Dedifferentiated amniotic fluid mesenchymal stem cell (primary cell): Measurements from ENCODE around the gene PHF20.
A peak's percentile ranks its signal among the peaks of the same experiment; 100 is the strongest.
"Not testable (repeated sequence)": the region's sequence is repeated elsewhere in the genome, so short reads cannot be mapped to it uniquely, and the experiment has no call there.

Experiments
- DNase-seq: peaks from one replicate; pipeline ENCODE4 v3.0.0-alpha.2; 2016; ENCODE audit errors: extremely low spot score

Gene PHF20

DNA sequence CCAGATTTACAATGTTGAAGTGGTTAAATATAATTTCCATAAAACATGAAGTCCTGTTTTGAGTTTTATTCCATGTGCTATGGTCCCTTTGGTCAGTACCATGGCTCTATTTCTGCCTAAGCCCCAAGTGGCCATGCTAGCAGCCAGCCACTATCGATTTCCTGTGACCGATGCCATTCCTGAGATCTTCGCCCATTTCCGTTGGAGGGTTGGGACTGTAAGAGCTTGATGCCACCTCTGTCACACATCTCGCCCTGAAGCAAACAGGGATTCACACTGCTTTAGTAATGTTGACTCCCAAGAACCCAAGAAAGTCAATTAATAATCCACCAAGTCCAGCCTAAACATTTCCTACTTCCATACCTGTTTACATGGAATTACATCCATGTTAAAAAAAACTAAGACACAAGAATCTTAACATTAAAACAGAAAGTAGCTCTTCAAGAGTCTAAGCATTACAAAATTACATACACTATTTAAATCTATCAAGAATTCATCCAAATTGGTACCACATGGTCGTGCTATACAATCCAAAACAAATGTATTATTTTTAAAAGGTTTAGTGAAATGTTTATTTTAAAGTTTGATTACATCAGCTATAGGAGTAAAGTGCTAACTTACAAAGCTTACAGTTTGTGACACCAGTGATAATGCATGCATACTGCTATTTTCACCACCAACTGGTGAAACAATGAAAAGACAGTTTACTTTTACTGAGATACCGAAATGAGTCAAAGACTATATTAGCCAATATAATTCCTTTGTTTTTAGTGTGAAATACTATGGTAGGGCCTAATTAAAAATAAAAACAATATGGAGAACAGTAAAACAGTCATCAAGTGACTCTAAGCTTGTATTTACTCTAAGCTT is 32.3 kb upstream of the PHF20 start:
- peak; percentile 52 for DNase-seq

DNA sequence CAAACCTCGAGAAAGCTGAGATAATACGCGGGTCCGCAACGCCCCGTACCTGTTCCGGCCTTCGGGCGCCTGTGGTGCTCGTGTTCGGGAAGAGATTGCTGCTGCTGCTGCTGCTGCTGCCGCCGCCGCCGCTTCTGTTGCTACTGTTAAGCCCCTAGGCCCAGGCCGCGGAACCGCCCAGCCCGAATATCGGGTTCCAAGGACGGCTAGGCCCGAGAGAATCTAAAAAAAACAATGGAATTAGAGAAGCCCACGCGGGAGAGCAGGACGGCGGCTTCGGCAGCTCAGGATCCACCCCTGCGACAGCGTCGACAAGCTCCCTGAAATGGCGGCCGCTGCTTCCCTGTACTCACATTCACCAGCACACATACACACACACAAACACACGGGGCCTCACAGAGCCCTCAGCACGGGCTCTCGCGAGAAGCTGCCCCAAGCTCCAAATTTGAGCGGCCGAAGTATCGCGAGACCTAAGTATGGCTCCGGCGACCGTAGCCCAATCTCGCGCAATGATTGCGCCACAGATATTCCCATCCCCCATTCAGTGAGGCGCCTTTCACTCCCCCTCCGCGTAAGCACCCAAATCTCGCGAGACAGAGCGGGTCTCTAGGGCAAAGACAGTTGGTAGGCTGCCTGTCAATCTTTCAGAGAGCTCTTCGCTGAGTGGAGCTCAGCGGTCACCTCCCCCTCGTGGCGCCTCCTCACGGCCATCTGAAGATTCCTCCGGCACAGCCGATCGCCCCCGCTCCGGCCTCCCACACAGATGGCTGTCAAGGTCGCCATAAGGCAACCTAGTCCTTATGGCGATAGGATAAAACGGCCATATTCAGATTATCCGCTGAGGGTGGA is 29.7 kb upstream of the PHF20 start, which contains the start of gene RBM39:
Gene RBM39, minus strand, starts transcription at position 369 of the 849 bp plus-strand sequence. CDS start 1,386 bp downstream, outside the sequence.
- DNase-seq: peak; percentile 100

DNA sequence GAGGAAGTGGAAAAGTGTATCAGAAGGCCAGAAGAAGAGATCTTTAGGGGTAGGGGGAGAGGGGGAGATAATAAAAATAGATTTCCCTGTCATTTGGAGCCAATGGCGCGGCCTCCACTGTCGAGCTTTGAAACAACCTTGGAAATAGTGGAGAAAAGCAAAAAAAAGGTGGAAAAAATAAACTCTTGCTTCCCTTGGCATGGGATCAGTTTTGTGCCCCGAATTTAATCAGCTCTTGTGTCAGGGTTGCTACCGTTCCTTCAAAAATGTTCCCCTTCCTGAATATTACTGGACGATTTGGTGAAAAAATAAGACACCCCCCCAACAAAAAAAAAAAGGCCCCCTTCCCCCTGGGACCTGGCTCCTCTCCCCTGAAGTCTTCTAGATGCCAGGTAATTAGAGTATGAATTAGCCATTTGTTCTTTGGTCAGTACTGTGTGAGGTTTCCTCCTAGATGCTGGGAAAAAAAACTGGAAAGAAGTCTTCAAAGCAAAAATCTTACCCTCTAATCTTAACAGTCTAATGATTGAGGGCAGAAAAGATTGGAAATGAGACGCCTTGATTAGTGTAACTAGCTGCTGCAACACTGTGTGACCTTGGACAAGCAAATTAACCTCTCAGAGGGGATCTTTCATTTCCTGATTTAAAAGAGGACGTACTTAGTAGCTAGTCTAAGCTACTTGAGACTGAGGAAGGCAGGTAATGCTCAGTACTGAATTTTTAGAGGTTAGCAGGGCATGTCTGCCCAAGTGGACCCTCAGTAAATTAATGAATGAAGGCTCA is 28.9 kb upstream of the PHF20 start:
- no peak for DNase-seq

DNA sequence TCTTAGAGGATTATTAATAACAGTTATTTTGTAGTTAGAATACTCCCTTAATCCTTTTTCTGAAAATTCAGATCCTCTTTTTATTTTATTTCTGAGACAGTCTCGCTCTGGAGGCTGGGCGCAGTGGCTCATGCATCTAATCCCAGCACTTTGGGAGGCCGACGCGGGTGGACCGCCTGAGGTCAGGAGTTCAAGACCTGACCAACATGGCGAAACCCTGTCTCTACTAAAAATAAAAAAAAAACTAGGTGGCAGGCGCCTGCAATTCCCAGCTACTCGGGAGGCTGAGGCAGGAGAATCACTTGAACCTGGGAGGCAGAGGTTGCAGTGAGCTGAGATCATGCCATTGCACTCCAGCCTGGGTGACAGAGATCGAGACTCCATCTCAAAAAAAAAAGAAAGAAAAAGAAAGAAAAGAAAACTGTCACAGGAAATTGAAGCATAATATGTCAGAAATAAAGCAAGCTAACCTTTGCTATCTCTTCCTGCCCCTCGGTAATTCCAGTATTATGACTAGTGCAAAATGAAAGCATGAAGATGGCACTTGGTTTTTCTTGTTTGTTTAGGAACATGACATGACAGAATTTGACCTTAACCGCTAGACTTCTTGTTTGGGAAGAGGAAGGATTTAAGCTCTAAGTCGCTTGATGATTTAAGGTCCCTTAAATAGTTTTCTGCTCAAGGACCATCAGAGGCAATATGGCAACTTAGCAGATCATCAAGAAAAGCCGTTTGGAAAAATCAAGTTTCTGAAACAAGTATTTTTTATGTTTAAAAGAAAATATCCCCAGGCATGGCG is 27.9 kb upstream of the PHF20 start:
- DNase-seq: no peak

DNA sequence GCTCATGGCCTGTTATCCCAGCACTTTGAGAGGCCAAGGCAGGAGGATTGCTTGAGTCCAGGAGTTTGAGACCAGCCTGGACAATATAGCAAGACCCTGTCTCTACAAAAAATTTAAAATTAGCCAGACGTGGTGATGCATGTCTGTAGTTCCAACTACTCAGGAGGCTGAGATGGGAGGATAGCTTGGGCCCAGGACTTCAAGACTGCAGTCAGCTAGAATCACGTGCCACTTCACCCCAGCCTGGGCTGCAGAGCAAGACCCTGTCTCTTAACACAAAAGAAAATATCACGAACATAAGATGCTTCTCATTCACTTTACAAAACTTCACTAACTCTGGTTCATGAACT is 27.3 kb upstream of the PHF20 start:
- DNase-seq: not testable (repeated sequence)

DNA sequence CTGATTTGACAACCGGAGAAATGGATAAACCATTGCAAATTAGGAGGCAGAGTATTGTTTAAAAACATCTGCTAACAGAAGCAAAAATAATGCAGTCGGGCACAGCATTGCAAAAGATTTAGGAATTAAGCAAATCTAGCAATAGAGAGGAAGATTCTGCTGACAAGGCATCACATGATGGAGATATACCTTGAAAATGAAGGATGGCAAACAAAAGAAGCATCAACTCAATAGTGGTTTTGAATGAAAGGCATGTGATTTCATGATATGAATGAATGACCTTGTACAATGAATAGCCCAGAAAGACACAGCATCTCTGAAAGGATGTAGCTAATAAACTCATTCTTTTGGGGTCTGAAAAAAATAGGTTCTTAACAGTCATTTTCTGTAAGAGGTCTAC is 21.2 kb upstream of the PHF20 start:
- DNase-seq: no peak

DNA sequence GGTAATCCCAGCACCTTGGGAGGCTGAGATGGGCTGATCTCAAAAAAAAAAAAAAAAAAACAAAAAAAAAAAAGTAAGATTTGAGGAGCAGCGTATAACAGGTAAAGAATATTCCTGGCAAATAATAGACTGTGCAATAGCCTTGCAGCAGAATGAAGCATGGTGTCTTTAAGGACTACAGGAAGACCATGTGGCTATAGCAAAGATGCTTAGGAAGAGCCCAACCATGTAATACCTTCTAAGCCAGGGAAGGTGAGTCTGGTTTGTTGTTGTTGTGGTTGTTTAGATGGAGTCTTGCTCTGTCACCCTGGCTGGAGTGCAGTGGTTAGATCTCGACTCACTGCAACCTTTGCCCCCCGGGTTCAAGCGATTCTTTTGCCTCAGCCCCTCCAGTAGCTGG is 15.4 kb upstream of the PHF20 start:
- DNase-seq: no peak

DNA sequence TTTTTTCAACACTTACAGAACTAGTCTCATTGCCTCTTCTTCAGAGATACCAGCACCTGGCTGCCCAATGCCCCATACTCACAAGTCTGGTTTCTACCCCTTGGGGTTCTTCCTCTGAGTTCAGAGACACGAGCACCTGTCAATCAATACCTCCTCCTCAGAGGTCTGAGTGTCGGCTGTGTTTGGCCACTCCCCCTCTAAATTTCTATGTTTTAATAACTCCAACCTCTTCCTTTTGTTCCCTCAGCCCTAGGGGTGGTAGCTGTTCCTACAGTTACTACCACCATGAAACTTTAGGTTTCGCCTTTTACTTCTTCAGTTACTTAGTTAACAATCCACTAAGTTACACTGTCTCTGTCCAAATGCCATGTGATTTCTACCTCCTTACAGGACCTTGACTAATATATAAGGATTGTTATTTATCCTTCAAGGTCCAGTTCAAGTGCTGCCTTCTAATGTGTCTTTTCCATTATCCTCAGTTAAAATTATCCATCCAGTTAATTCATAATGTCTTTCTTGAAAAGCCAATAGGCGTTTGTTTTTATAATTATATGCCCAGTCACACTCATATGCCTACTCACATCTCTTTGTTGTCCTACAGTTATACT is 14.6 kb upstream of the PHF20 start:
- no peak for DNase-seq

DNA sequence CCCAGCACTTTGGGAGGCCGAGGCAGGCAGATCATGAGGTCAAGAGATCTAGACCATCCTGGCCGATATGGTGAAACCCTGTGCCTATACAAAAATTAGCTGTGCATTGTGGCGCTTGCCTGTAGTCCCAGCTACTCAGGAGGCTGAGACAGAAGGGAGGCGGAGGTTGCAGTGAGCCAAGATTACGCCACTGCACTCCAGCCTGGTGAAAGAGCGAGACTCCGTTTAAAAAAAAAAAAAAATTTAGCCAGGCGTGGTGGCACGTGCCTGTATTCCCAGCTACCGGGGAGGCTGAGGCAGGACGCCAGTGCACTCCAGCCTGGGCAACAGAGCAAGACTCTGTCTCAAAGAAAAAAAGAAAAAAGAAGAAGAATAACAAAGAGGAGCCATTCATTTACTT is 10.3 kb upstream of the PHF20 start:
- not testable (repeated sequence) for DNase-seq

DNA sequence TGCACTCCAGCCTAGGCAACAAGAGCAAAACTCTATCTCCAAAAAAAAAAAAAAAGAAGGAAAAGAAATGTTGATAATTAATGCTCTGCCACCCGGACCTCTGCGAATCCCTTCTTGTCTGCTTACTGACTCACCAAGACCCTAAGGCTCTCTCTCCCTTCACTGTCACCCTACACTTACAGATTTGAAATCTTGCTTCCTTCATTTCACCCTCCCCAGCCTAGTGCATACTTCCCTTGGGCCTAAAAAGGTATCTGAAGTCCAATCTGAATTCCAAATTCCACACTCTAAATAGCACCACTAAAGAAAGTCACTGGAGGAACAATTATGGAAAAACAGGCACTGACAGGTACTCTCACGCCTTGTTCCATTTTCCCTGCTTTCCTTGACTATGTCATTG is 9.4 kb upstream of the PHF20 start:
- no peak for DNase-seq

DNA sequence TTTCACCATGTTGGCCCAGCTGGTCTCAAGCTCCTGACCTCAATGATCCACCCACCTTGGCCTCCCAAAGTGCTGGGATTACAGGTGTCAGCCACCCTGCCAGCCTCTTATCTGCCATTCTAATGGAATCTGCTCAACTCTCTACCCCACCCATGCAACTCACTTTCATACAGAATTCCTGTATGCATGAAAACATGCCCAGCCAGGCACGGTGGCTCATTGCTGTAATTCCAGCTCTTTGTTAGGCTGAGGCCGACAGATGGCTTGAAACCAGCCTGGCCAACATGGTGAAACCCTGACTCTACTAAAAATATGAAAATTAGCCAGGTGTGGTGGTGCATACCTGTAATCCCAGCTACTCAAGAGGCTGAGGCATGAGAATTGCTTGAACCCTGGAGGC is 6.9 kb upstream of the PHF20 start:
- not testable (repeated sequence) for DNase-seq

DNA sequence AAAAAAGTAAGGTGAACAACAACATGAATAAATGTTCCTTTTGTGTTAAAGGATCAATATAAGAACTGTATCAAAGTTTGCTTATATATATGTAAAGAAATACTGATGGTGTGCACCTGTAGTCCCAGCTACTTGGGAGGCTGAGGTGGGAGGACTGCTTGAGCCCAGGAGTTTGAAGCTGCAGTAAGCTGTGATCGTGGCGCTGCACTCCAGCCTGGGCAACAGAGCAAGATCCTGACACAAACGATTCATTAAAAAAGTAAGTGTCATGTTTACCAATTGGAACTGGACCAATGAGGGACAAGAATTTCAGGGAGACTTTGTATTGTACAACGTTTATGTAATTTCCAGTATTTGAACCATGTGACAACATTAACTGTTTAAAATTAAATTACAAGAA is 5.0 kb upstream of the PHF20 start:
- no peak for DNase-seq

DNA sequence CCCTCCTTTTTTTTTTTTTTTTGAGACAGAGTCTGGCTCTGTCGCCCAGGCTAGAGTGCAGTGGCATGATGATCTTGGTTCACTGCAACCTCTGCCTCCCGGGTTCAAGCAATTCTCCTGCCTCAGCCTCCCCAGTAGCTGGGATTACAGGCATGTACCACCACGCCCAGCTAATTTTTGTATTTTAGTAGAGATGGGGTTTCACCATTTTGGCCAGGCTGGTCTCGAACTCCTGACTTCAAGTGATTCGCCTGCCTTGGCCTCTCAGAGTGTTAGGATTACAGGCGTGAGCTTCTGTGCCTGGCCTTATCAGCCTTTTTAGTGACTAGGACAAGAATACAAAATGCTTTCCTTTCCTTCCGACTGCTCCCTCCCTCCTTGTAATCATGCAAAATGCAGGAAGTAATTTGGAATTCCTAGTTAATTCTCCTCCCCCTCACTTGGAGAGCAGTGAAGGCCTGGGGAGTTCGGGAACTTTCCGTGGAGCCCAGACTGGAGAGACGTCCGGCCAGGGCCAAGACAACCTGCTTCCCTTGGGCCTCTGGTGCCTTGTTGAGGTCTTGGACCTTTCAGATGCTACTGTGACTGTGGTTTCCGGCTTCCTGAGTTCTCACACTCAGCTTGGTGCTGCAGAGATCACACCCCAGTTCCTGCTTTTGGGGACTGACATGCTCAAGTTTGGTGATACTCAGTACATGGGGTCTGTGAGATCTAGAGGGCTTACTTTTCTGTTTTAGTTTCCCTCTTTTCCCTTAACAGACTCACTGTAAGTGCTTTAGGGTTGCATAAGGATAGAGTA is 3.9 kb upstream of the PHF20 start:
- no peak for DNase-seq

DNA sequence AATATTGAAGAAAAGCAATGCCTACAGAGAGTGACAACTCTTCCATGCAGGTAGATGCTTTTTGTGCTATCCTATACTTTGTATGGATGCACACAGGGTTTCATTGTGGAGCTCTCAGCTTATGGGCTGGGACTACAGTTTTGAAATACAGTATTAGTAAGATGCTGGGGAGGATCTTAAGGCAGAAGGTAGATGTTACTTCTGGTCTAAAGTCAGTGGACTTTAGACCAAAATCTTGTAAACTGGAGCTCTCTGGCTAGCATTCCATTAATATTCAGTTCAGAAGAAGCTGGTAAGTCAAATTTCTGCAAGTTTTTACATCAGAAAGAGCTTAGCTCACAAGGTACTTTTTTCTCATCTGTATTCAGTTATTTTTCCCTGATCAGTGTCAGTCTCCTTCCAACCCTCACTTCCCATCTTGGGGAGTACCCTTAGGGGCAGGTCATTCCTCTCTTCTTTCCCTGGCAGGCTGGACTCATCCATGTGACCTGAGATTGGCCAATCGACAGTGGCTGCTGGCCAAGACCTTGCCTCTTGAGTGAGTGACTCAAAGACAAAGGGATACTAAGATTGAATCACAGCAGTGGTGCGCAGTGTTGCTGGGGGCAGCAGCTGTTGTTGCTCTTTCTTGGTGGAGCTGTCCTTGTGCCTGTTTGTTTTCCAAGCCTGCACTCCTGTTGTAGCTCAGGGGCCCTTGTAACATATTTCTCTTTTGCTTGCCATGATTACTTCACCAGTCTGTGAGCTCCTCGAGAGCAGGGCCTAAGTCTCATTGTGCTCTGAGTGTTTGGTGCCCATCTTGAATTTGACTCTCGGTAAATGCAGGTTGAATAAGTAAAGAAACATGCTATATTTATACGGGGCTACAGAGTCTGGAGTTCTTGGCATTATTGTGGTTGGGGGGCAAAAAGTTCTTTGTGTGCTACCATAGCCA is 2.8 kb upstream of the PHF20 start:
- peak; percentile 93 for DNase-seq

DNA sequence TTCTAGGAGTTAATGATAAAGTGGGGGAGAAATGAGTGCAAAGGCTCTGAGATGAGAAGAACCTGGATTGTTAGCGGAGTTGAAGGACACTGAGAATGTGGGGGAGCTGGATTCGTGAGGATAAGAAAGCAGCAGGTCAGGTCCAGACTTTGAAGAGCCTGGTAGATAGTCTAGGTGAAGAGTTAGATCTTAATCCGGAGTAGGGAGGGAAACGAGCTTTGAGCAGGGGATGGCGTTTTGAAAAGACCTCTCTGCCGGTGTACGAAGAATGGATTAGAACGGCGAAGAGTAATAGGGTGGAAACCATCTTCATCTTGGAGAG is 487 bp upstream of the PHF20 start:
- DNase-seq: no peak

DNA sequence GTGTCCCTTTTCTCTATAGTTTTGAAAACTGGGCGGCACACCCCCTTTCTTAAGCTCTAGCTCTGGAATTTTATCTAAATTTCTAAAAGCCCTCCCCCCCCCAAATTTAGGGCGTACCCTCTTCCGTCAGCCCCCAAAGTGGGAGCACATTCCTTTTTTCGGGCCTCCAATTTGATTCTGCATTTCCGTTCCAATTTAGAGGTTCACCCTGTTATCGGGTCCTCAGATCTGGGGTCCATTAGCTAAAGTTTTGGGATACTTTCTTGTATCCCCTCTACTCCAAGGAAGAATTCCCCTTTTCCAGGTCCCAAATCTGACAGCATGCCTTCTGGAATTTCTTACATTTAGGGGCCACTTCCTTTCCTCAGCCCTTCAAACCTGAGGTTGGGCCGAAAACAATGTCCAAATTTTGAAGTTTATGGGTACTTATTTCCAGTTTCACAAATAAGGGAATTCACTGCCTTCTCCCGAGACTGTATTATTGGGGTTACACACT is 796 bp downstream of the PHF20 start:
- no peak for DNase-seq

DNA sequence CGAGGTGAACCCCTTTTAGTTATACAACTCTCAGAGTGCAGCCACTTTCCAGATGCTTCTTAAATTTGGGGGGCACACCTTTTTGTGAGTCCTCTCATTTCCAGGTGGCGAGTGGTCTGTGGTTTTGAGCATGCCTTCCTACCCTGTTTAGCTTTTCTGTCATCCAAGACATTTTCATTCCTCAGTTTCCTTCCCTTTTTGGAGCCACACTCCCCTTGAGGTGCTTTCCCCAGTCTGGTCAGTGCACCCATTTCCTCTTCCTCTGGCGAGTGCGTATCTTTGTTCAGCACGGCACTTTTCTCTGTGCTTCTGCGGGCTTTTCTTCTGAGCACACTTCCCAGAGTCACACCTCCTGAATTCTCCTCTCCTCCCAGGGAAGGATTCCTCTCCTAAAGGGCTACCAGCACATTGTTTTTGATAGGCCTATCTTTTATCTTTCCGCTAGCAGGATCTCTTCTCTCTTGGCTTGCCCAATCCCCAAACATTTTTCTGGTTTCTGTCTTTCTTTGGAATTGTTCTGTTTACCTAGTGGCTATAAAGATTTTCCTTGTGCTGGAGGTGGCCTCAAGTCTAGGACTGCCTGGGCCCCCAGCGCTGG is 1.4 kb downstream of the PHF20 start:
- no peak for DNase-seq

DNA sequence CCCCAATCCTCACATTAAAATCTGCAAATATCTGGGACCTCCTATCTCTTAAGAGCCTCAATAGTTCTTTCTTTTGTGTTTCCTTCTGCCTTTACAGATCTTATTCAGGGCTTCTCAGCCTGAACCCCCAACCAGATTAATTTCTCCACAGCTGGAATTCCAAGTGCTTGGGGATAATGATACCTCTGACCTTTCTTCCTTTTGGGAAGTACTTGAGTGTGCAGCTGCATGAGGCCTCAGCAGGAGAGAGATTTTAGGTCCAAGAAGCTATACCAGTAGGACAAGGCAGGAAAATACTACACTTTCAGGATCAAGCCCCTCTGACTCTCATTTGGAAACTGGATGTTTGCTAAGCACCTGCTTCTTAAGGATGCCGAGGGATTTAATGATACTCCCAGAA is 2.6 kb downstream of the PHF20 start:
- DNase-seq: no peak
